GM12872 (cell line): ENCODE measurements around the gene PALS1.

Experiments
- TF ChIP-seq, protein P1 (sequence below): IDR thresholded peaks from 3 replicates; pipeline ENCODE4 v1.5.1; 2011; ENCODE audit warnings: low read depth, mild to moderate bottlenecking, low read length, moderate library complexity; ENCODE audit not compliant: insufficient read depth

The PALS1 gene

GRCh38 chr14:67221248-67221981 lies 19.8 kb upstream of the PALS1 start:
- TF ChIP-seq, protein P1, sequence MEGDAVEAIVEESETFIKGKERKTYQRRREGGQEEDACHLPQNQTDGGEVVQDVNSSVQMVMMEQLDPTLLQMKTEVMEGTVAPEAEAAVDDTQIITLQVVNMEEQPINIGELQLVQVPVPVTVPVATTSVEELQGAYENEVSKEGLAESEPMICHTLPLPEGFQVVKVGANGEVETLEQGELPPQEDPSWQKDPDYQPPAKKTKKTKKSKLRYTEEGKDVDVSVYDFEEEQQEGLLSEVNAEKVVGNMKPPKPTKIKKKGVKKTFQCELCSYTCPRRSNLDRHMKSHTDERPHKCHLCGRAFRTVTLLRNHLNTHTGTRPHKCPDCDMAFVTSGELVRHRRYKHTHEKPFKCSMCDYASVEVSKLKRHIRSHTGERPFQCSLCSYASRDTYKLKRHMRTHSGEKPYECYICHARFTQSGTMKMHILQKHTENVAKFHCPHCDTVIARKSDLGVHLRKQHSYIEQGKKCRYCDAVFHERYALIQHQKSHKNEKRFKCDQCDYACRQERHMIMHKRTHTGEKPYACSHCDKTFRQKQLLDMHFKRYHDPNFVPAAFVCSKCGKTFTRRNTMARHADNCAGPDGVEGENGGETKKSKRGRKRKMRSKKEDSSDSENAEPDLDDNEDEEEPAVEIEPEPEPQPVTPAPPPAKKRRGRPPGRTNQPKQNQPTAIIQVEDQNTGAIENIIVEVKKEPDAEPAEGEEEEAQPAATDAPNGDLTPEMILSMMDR = no peak

GRCh38 chr14:67221982-67222328 lies 19.3 kb upstream of the PALS1 start:
- TF ChIP-seq, protein P1 = no peak

- TF ChIP-seq, protein P1 = no peak
Measured at GRCh38 chr14:67225523-67225922, 15.7 kb upstream of the PALS1 start.

GRCh38 chr14:67228325-67228984 lies 12.8 kb upstream of the PALS1 start:
- TF ChIP-seq, protein P1 = no peak

DNA sequence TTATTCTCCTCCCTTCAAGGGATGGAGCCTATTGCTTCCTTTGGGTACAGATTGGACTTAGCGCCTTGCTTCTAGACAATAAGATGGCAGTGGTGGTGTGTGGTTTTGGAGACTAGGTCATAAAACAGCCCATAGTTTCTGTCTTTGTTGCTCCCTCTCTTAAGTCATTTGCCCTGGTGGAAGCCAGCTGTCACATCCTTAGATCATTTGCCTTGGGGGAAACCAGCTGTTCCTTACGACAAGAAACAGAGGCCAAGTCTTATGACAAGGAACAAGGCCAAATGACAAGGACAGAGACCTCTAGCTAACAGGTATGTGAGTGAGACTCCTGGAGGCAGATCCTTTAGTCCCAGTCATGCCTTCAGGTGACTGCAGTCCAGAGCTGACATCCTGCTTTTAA lies 9.2 kb upstream of the PALS1 start:
- TF ChIP-seq, protein P1 = no peak

DNA sequence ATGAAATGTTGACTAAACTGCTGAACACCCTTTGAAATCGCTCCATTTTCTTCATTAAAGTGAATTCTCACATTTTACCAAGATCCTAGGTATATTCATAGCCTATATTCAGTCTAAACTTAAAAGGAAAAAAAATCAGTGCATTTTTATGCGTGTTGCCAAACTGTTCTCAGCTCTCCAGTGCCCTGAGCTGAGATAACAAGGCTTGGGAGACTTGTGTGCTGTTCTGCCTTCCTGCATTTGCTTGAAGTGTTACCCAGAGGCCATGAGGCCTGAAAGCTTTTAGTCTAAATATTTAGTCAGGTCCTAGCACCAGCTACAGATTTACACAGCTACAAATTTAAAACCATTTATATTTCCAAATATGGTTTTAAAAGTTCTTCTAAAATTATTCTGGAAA lies 8.6 kb upstream of the PALS1 start:
- TF ChIP-seq, protein P1 = no peak

DNA sequence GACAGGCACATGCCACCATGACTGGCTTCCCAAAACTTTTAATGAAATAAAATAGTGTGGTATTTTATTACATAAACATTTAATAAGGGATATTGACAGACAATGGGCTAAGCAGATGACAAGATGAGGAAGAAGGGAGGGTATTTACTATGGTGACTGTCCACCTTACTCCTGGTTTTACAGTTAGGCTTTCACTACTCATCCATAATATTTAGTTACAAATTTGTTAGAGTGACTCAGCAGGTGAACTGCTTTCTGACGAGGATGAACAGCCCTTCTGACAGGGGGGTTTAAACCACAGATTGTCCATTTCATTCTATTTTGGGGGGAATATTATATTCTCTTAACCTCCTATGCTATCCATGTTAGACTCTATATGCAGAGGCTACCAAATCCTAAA lies 3.6 kb upstream of the PALS1 start:
- TF ChIP-seq, protein P1 = no peak
